Neural progenitor cell (in vitro differentiated cells): ENCODE results near the gene ISM1.

ENCODE experiments used
- EZH2 ChIP-seq: fragments of 200-600 bp; sonication (generic); IDR thresholded peaks from 2 replicates; pipeline ENCODE4 v1.6.1; 2017; ENCODE audit warnings: antibody characterized with exemption, mild to moderate bottlenecking, moderate library complexity
- EZH2phosphoT487 ChIP-seq: fragments of 200-600 bp; sonication (generic); IDR thresholded peaks from 2 replicates; pipeline ENCODE4 v1.6.1; 2017; ENCODE audit warnings: antibody characterized with exemption
- TF ChIP-seq, protein P1 (sequence below): fragments of 200-600 bp; sonication (generic); IDR thresholded peaks from 2 replicates; pipeline ENCODE4 v1.5.1; 2017; ENCODE audit warnings: antibody characterized with exemption, mild to moderate bottlenecking

DNA sequence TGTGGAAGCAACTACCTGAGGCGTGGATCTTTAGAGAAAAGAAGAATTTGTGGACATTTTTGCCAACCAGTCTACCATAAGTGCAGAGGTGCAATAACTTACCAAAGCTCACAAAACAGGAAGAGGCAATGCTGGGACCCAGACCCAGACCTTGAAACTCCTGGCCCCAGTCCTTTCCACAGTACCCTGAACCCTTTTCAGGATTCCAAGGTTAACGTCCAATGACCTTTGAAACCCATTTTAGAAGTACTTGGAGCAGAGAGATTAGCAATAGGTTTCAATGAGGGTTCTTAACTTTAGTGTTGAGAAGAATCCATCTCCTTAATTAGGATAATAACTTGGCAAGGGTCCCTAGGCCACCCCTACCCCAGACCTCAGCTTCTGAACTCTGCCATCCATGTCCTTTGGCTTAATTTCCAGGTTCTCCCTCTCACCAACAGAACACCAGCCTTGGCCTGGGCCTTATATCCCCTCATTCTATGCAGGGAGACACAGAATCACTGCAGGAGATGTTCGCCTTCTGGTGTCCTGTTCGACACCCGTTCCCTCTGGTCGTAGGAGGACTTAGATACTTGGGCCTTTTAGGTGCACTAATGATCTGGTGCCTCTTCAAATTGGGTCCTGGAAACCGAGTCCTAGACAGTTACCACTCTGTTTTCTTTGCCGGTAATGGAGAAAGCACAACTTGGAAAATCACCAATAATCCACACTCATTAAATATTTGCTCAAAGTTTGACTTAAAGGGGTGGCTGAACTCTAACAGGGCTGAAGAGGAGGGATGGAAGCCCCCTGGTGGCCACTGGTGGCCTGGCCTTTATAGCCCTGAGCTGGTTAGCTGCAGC lies 40.6 kb downstream of the ISM1 start:
- TF ChIP-seq EZH2phosphoT487, result no peak
- TF ChIP-seq, protein P1, sequence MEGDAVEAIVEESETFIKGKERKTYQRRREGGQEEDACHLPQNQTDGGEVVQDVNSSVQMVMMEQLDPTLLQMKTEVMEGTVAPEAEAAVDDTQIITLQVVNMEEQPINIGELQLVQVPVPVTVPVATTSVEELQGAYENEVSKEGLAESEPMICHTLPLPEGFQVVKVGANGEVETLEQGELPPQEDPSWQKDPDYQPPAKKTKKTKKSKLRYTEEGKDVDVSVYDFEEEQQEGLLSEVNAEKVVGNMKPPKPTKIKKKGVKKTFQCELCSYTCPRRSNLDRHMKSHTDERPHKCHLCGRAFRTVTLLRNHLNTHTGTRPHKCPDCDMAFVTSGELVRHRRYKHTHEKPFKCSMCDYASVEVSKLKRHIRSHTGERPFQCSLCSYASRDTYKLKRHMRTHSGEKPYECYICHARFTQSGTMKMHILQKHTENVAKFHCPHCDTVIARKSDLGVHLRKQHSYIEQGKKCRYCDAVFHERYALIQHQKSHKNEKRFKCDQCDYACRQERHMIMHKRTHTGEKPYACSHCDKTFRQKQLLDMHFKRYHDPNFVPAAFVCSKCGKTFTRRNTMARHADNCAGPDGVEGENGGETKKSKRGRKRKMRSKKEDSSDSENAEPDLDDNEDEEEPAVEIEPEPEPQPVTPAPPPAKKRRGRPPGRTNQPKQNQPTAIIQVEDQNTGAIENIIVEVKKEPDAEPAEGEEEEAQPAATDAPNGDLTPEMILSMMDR, result peak; percentile 91
- TF ChIP-seq EZH2, result no peak
